ENCODE results near the gene DUSP11.

DUSP11 gene

GRCh38 chr2:73776869-73777519 lies 2.9 kb downstream of the DUSP11 start:
- Histone ChIP-seq H4K91ac (ENCODE audit: low read depth, low read length, poor library complexity) (no peak overlapping the region), H3K4me3 (ENCODE audit: low read length in 2 of 2) (no peak overlapping the region), H3K9ac (ENCODE audit: low read depth, low read length, poor library complexity) (no peak overlapping the region), H2BK15ac (ENCODE audit: low read length) (no peak overlapping the region), H2AFZ (ENCODE audit: low read length) (no peak overlapping the region), H3K36me3 (replicated peaks in 1 of 2; ENCODE audit: control insufficient read depth in 2 of 2, insufficient read depth in 2 of 2, low read length in 2 of 2) (peaks cover 7 to 57% of the 10 kb centered on the region in 2 donors), H3K4ac (ENCODE audit: low read length) (no peak overlapping the region), H3K27ac (replicated peaks; ENCODE audit: low read length) (no peak overlapping the region), H3K27me3 (ENCODE audit: control insufficient read depth in 3 of 3, insufficient read depth in 3 of 3, low read depth in 1 of 3, low read length in 3 of 3) (no peaks in the 10 kb centered on the region), H3K18ac (ENCODE audit: low read length) (no peak overlapping the region), H2AK5ac (ENCODE audit: low read depth, low read length) (no peak overlapping the region), H2BK12ac (ENCODE audit: low read length) (no peak overlapping the region), H2BK5ac (ENCODE audit: low read length) (no peak overlapping the region), H3K4me1 (ENCODE audit: control insufficient read depth in 2 of 2, insufficient read depth in 1 of 2, low read depth in 1 of 2, low read length in 2 of 2) (peaks cover 0 to 1% of the 10 kb centered on the region in 2 donors), H3K4me2 (ENCODE audit: insufficient read depth, low read length, poor library complexity, severe bottlenecking) (no peak overlapping the region), H3K79me1 (ENCODE audit: low read depth, low read length) (no peaks in the 10 kb centered on the region), H3K14ac (ENCODE audit: low read length) (no peak overlapping the region), H4K8ac (ENCODE audit: low read depth, low read length) (no peak overlapping the region), H2BK120ac (ENCODE audit: low read depth, low read length) (no peak overlapping the region), H3K9me3 (replicated peaks in 1 of 2; ENCODE audit: control insufficient read depth in 2 of 2, insufficient read depth in 1 of 2, low read depth in 1 of 2, low read length in 2 of 2) (no peaks in the 10 kb centered on the region), H3K23ac (ENCODE audit: low read depth, low read length, poor library complexity) (no peak overlapping the region)
- no peak for DNase-seq (ENCODE audit: low spot score)
- WGBS, 2 donors (ENCODE audit: extremely low coverage in 2 of 2, insufficient read length in 2 of 2, insufficient replicate concordance in 1 of 2): no CpG with 5 or more reads among the region's 8 CpGs

- no peak for DNase-seq (ENCODE audit: low spot score)
- Histone ChIP-seq H3K14ac (ENCODE audit: low read length) (no peak overlapping the region), H3K4me1 (ENCODE audit: control insufficient read depth in 2 of 2, insufficient read depth in 1 of 2, low read depth in 1 of 2, low read length in 2 of 2) (peaks cover 0 to 1% of the 10 kb centered on the region in 2 donors), H3K18ac (ENCODE audit: low read length) (no peak overlapping the region), H2BK12ac (ENCODE audit: low read length) (no peak overlapping the region), H3K4me2 (ENCODE audit: insufficient read depth, low read length, poor library complexity, severe bottlenecking) (no peak overlapping the region), H4K91ac (ENCODE audit: low read depth, low read length, poor library complexity) (no peak overlapping the region), H2BK15ac (ENCODE audit: low read length) (no peak overlapping the region), H2BK5ac (ENCODE audit: low read length) (no peak overlapping the region), H2BK120ac (ENCODE audit: low read depth, low read length) (no peak overlapping the region), H2AK5ac (ENCODE audit: low read depth, low read length) (no peak overlapping the region), H4K8ac (ENCODE audit: low read depth, low read length) (no peak overlapping the region), H3K4me3 (ENCODE audit: low read length in 2 of 2) (no peak overlapping the region), H2AFZ (ENCODE audit: low read length) (no peak overlapping the region), H3K27ac (replicated peaks; ENCODE audit: low read length) (no peak overlapping the region), H3K9ac (ENCODE audit: low read depth, low read length, poor library complexity) (no peak overlapping the region), H3K23ac (ENCODE audit: low read depth, low read length, poor library complexity) (no peak overlapping the region), H3K79me1 (ENCODE audit: low read depth, low read length) (no peaks in the 10 kb centered on the region), H3K4ac (ENCODE audit: low read length) (no peak overlapping the region), H3K36me3 (replicated peaks in 1 of 2; ENCODE audit: control insufficient read depth in 2 of 2, insufficient read depth in 2 of 2, low read length in 2 of 2) (peaks cover 7 to 58% of the 10 kb centered on the region in 2 donors), H3K27me3 (ENCODE audit: control insufficient read depth in 3 of 3, insufficient read depth in 3 of 3, low read depth in 1 of 3, low read length in 3 of 3) (no peaks in the 10 kb centered on the region), H3K9me3 (replicated peaks in 1 of 2; ENCODE audit: control insufficient read depth in 2 of 2, insufficient read depth in 1 of 2, low read depth in 1 of 2, low read length in 2 of 2) (no peaks in the 10 kb centered on the region)
- no CpG with 5 or more reads among the region's 4 CpGs for whole genome bisulfite sequencing, 2 donors (ENCODE audit: extremely low coverage in 2 of 2, insufficient read length in 2 of 2, insufficient replicate concordance in 1 of 2)
Measured at GRCh38 chr2:73776381-73776780, 3.5 kb downstream of the DUSP11 start.

- H3K4me2 ChIP-seq (ENCODE audit: insufficient read depth, low read length, poor library complexity, severe bottlenecking): no peak overlapping the region
- no peak overlapping the region for H3K18ac ChIP-seq (ENCODE audit: low read length)
- no peak overlapping the region for H3K14ac ChIP-seq (ENCODE audit: low read length)
- H3K79me1 ChIP-seq (ENCODE audit: low read depth, low read length): no peaks in the 10 kb centered on the region
- H2BK12ac ChIP-seq (ENCODE audit: low read length): no peak overlapping the region
- H4K8ac ChIP-seq (ENCODE audit: low read depth, low read length): no peak overlapping the region
- H3K4ac ChIP-seq (ENCODE audit: low read length): no peak overlapping the region
- H3K27me3 ChIP-seq (ENCODE audit: control insufficient read depth in 3 of 3, insufficient read depth in 3 of 3, low read depth in 1 of 3, low read length in 3 of 3): no peaks in the 10 kb centered on the region
- H4K91ac ChIP-seq (ENCODE audit: low read depth, low read length, poor library complexity): no peak overlapping the region
- no peak overlapping the region for H3K27ac ChIP-seq (replicated peaks; ENCODE audit: low read length)
- no peak overlapping the region for H2BK120ac ChIP-seq (ENCODE audit: low read depth, low read length)
- H2AK5ac ChIP-seq (ENCODE audit: low read depth, low read length): no peak overlapping the region
- H3K36me3 ChIP-seq (replicated peaks in 1 of 2; ENCODE audit: control insufficient read depth in 2 of 2, insufficient read depth in 2 of 2, low read length in 2 of 2): peaks cover 9 to 80% of the 10 kb centered on the region in 2 donors
- H2BK5ac ChIP-seq (ENCODE audit: low read length): no peak overlapping the region
- no peak overlapping the region for H3K9ac ChIP-seq (ENCODE audit: low read depth, low read length, poor library complexity)
- H3K4me3 ChIP-seq (ENCODE audit: low read length in 2 of 2): no peak overlapping the region
- no peaks in the 10 kb centered on the region for H3K4me1 ChIP-seq (ENCODE audit: control insufficient read depth in 2 of 2, insufficient read depth in 1 of 2, low read depth in 1 of 2, low read length in 2 of 2)
- no peak overlapping the region for H2AFZ ChIP-seq (ENCODE audit: low read length)
- H2BK15ac ChIP-seq (ENCODE audit: low read length): no peak overlapping the region
- H3K9me3 ChIP-seq (replicated peaks in 1 of 2; ENCODE audit: control insufficient read depth in 2 of 2, insufficient read depth in 1 of 2, low read depth in 1 of 2, low read length in 2 of 2): no peaks in the 10 kb centered on the region
- no peak for DNase-seq (ENCODE audit: low spot score)
- no peak overlapping the region for H3K23ac ChIP-seq (ENCODE audit: low read depth, low read length, poor library complexity)
Measured at GRCh38 chr2:73772819-73773218, 7.1 kb downstream of the DUSP11 start.

- no peak overlapping the region for H3K4me3 ChIP-seq (ENCODE audit: low read length in 2 of 2)
- H3K27ac ChIP-seq (replicated peaks; ENCODE audit: low read length): no peak overlapping the region
- H3K4ac ChIP-seq (ENCODE audit: low read length): no peak overlapping the region
- H2BK5ac ChIP-seq (ENCODE audit: low read length): no peak overlapping the region
- H2AK5ac ChIP-seq (ENCODE audit: low read depth, low read length): no peak overlapping the region
- H2BK12ac ChIP-seq (ENCODE audit: low read length): no peak overlapping the region
- H3K36me3 ChIP-seq (replicated peaks in 1 of 2; ENCODE audit: control insufficient read depth in 2 of 2, insufficient read depth in 2 of 2, low read length in 2 of 2): peaks cover 9 to 81% of the 10 kb centered on the region in 2 donors
- H4K91ac ChIP-seq (ENCODE audit: low read depth, low read length, poor library complexity): no peak overlapping the region
- H3K14ac ChIP-seq (ENCODE audit: low read length): no peak overlapping the region
- H3K79me1 ChIP-seq (ENCODE audit: low read depth, low read length): no peaks in the 10 kb centered on the region
- no peak overlapping the region for H3K4me2 ChIP-seq (ENCODE audit: insufficient read depth, low read length, poor library complexity, severe bottlenecking)
- no peak overlapping the region for H2BK15ac ChIP-seq (ENCODE audit: low read length)
- no CpG with 5 or more reads among the region's 3 CpGs for WGBS, 2 donors (ENCODE audit: extremely low coverage in 2 of 2, insufficient read length in 2 of 2, insufficient replicate concordance in 1 of 2)
- no peaks in the 10 kb centered on the region for H3K27me3 ChIP-seq (ENCODE audit: control insufficient read depth in 3 of 3, insufficient read depth in 3 of 3, low read depth in 1 of 3, low read length in 3 of 3)
- no peak overlapping the region for H3K23ac ChIP-seq (ENCODE audit: low read depth, low read length, poor library complexity)
- no peak overlapping the region for H4K8ac ChIP-seq (ENCODE audit: low read depth, low read length)
- DNase-seq (ENCODE audit: low spot score): no peak
- no peak overlapping the region for H2AFZ ChIP-seq (ENCODE audit: low read length)
- no peaks in the 10 kb centered on the region for H3K9me3 ChIP-seq (replicated peaks in 1 of 2; ENCODE audit: control insufficient read depth in 2 of 2, insufficient read depth in 1 of 2, low read depth in 1 of 2, low read length in 2 of 2)
- no peaks in the 10 kb centered on the region for H3K4me1 ChIP-seq (ENCODE audit: control insufficient read depth in 2 of 2, insufficient read depth in 1 of 2, low read depth in 1 of 2, low read length in 2 of 2)
- H2BK120ac ChIP-seq (ENCODE audit: low read depth, low read length): no peak overlapping the region
- no peak overlapping the region for H3K9ac ChIP-seq (ENCODE audit: low read depth, low read length, poor library complexity)
- H3K18ac ChIP-seq (ENCODE audit: low read length): no peak overlapping the region
Measured at GRCh38 chr2:73770725-73771124, 9.2 kb downstream of the DUSP11 start.
